ENCODE measurements around the gene NDRG3.

NDRG3 gene

DNA sequence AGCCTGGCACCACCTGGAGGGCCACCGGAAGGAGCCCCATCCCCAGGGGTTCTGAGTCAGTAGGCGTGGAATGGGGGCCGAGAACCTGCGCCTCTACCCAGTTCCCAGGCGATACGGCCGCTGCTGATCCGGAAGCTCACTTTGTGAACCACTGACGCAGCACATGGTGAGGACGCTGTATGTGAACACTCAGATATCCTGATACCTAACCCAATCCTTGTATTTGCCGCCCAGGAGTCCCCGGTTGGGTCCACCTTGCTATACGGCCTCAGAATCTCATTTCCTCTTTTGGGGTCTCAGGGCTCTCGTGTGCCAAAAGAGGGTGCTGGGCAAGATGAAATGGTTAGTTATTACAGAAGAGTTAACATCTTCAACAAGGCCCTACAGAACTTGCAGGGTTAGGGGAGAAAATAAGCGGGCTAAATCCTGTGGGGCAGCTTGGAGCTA, 140.9 kb downstream of the NDRG3 start:
- TF ChIP-seq EZH2phosphoT487 (conservative IDR thresholded peaks at IDR 0.05; ENCODE audit: low read length) = no peak
- TF ChIP-seq, protein P1, sequence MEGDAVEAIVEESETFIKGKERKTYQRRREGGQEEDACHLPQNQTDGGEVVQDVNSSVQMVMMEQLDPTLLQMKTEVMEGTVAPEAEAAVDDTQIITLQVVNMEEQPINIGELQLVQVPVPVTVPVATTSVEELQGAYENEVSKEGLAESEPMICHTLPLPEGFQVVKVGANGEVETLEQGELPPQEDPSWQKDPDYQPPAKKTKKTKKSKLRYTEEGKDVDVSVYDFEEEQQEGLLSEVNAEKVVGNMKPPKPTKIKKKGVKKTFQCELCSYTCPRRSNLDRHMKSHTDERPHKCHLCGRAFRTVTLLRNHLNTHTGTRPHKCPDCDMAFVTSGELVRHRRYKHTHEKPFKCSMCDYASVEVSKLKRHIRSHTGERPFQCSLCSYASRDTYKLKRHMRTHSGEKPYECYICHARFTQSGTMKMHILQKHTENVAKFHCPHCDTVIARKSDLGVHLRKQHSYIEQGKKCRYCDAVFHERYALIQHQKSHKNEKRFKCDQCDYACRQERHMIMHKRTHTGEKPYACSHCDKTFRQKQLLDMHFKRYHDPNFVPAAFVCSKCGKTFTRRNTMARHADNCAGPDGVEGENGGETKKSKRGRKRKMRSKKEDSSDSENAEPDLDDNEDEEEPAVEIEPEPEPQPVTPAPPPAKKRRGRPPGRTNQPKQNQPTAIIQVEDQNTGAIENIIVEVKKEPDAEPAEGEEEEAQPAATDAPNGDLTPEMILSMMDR (IDR thresholded peaks at IDR 0.05; ENCODE audit: insufficient read depth, low read length, poor library complexity, severe bottlenecking) = no peak
- peak overlapping the region; percentile 60 for H3K4me2 ChIP-seq (ENCODE audit: low read depth, low read length, poor library complexity, severe bottlenecking)
- peaks cover 12% of the 10 kb centered on the region; the same call in 1 of the 2 replicates for H4K20me1 ChIP-seq (ENCODE audit: low read depth, low read length)
- peak overlapping the region; percentile 76 for H3K27ac ChIP-seq (ENCODE audit: low read depth, low read length)
- peak overlapping the region; percentile 38 for H3K4me3 ChIP-seq (ENCODE audit: insufficient read depth, low read length, poor library complexity, severe bottlenecking)
- no peaks in the 10 kb centered on the region for H3K9me2 ChIP-seq (replicated peaks; ENCODE audit: insufficient read depth, low read length)
- H2AFZ ChIP-seq (ENCODE audit: low read depth, low read length, severe bottlenecking) = peak overlapping the region; percentile 52
- peaks cover 3% of the 10 kb centered on the region; the same call in 1 of the 2 replicates for H3K36me3 ChIP-seq (ENCODE audit: low read length)
- peaks cover 30% of the 10 kb centered on the region for H3K79me2 ChIP-seq (ENCODE audit: insufficient read depth, low read length)
- H3K27me3 ChIP-seq (ENCODE audit: low read length) = no peaks in the 10 kb centered on the region
- no peaks in the 10 kb centered on the region for H3K9me3 ChIP-seq (ENCODE audit: insufficient read depth, low read length)
- H3K9ac ChIP-seq (ENCODE audit: low read length) = peak overlapping the region; percentile 97
- H3F3A ChIP-seq (ENCODE audit: insufficient read depth) = peaks cover 19% of the 10 kb centered on the region
